Kidney capillary endothelial cell (primary cell): ENCODE data around the gene CREBL2.
"Not testable (repeated sequence)": the region's sequence is repeated elsewhere in the genome, so short reads cannot be mapped to it uniquely, and the experiment has no call there.

Source experiments
- DNase-seq: peaks from one replicate; pipeline ENCODE4 v3.0.0-alpha.2; 2018; ENCODE audit warnings: low spot score

The CREBL2 gene, protein sequence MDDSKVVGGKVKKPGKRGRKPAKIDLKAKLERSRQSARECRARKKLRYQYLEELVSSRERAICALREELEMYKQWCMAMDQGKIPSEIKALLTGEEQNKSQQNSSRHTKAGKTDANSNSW

DNA sequence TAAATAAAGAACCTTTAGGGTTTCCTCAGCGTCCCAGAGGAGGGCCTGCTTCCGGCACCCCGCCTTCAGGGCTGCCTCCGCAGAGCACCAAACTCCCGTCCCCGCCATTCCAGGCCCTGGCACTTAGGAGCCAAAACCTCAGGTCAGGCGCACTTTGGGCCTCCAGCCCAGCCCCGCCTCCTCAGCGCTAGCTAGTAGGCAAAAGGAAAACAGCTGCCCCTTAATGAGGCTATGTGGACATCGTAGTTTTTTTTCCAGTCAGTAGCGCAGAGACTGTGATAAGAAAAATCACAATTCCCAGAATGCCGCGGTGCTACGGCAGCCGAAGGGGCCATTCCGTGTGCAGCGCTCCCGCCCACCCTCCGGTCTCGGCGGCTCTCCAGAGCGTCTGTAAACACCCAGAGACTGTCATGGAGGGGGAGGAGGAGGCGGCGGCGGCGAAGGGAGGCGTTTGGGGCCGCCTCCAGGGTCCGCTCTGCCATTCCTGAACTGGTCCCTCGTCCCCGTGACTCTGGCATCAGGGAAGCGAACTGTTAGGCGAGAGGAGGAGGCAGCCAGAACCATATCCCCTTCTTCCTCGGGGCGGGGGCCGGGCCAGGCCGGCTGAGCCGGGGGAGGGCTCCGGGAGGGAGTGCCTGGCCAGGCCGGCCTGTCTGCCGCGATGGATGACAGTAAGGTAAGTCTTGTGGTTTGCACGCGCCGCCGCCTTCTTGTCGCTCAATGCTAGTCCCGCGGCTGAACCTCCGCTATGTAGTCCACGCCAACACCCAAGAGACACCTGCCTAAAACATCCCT lies at the start of gene CREBL2:
CREBL2 (plus strand) TSS at position 365 of the 795 bp plus-strand sequence; CDS start at position 662, 297 bp downstream.
- DNase-seq: peak; percentile 88

DNA sequence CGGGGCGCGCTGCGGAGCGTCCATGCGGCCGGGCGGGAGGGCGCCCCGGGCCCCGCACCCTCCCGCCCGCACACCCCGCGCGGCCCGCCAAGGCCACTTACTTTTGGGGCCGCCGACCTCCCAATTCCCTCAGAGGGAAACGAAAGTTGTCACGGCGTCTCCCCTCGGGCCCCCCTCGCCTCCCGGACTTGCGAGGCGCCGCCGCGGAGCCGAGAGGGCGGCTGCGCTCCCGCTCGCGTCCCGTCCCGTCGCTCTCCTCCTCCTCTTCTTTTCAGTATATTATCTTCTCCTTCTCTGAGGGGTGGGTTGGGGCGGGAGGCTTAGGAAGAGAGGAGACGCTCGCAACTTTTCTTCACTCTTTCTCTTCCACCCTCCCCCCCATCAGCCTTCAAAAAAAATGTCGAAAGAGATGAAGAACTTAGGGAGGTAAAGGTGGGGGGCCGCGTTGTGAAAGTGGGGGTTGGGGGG lies 49.6 kb upstream of the CREBL2 start:
- peak; percentile 29 for DNase-seq

DNA sequence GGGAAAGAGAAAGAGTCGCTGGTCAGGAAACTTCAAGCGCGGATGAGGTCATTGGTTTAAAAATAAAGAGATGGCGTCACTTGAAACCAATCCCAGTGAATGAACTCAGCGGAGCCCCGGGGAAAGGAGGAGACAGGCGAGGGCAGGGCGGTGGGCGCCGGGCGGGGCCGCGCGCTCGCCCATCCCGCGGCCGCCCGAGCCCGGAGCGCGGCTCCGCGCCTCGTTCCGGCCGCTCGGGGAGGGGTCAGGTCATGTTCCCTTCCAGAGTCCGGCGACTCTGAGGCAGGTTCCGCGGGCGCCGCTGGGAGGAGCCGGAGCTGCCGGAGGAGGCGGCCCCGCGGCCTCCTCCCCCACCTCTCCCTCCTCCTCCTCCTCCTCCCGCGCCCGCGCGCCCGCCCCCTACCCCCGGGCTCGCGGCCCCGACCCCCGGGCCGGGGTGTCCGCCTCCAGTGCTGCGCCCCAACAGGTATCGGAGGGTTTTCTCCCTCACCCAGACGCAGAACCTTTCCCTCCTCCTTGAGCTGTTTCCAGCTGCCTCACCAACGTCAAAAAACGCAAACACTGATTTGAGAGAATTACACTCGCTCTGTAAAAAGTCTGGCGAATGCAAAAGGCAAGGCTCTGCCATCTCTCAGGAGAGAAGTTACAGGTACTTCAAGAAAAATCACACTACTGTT lies 49.0 kb upstream of the CREBL2 start, which contains the start of gene DUSP16:
DUSP16 (minus strand) TSS at position 279 of the 677 bp plus-strand sequence. CDS start 41,765 bp downstream, outside the sequence.
- peak; percentile 91 for DNase-seq

DNA sequence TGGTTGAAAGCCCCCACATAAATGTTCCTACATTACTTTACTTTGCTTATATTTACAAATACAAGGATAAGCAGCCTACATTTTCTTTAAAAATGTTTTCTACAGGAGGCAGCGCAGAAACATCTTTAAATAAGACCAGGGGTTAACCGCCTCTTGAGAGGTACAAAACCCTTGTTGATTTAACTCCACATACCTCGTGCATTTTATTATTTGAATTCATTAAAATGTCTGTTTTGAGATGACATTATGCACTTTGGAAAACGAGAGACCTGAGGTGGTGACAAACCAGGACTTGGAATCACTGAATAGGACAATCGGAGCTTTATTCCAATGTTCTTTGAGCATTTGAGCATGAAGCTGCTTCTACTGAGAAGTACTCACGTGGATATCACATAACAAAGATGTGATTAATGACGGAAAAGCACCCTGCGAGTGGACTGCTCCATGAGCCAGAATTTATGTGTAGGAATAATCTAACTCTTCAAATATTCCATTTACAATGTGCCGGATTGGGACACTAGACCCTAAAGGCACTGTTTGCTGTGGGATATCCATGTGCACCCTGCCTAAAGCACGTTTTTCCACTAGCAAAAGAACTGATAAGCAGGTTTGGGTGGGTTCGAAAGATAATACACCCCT lies 48.3 kb upstream of the CREBL2 start:
- no peak for DNase-seq

DNA sequence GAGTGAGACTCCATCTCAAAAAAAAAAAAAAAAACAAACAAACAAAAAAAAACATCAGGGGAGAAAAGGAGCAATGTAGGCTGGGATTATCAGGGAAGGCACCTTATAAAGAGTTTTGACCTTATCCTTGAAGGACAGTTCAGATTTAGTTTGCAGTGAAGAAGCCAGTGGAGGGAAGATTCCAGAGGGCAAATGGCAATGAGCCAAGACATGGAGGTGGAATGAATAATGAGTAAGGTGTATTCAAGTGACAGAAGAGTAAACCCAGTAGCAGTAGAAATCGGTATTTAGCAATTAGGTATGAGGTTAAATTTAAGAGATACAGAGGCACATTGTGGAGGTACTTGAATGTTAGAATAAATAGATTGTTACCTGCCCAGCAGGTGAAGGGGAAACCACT lies 46.8 kb upstream of the CREBL2 start:
- DNase-seq: no peak

DNA sequence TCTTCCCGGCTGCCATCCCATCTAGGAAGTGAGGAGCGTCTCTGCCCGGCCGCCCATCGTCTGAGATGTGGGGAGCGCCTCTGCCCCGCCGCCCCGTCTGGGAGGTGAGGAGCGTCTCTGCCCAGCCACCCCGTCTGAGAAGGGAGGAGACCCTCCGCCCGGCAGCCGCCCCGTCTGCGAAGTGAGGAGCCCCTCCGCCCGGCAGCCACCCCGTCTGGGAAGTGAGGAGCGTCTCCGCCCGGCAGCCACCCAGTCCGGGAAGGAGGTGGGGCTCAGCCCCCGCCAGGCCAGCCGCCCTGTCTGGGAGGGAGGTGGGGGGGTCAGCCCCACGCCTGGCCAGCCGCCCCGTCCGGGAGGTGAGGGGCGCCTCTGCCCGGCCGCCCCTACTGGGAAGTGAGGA lies 45.7 kb upstream of the CREBL2 start:
- DNase-seq: not testable (repeated sequence)

DNA sequence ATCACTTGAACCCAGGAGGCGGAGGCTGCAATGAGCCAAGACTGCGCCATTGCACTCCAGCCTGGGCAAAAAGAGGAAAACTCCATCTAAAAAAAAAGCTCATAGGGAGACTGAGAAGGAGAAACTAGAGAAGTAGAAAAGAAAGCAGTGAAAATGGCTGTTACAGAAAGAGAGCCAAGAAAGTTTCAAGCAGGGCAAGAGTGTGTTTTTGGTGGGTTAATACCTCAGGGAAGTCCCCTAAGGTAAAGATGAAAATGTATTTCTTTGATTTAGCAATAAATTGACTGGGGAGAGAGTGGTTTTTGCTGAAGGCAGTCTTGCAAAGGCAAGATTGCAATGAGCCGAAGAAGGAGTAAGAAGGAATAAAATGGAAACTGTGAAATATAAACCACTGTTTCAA lies 39.0 kb upstream of the CREBL2 start:
- DNase-seq: no peak

DNA sequence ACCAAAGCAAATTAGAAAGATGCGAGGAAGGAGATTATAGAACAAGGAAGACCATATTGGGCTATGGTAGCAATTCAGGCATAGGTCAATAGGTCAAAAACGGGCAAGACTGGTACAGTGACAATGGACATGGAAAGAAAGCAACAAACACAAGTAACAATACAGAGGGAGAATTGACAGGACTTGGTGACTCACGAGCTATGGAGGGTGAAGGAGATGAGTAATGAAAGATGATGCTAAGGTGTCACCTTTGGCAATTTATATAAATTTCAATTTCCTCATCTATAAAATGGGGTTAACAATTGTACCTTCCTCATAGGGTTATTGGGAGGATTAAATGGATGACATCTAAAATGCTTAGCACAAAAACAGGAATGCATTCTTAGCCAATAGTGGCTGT lies 33.9 kb upstream of the CREBL2 start:
- no peak for DNase-seq

GRCh38 chr12:12580716-12581115 lies 31.0 kb upstream of the CREBL2 start:
- not testable (repeated sequence) for DNase-seq

GRCh38 chr12:12582193-12582881 lies 29.3 kb upstream of the CREBL2 start:
- DNase-seq: no peak

GRCh38 chr12:12582895-12583303 lies 28.8 kb upstream of the CREBL2 start:
- DNase-seq: no peak

- no peak for DNase-seq
These were observed 28.0 kb upstream of the CREBL2 start for GRCh38 chr12:12583510-12584178.

DNA sequence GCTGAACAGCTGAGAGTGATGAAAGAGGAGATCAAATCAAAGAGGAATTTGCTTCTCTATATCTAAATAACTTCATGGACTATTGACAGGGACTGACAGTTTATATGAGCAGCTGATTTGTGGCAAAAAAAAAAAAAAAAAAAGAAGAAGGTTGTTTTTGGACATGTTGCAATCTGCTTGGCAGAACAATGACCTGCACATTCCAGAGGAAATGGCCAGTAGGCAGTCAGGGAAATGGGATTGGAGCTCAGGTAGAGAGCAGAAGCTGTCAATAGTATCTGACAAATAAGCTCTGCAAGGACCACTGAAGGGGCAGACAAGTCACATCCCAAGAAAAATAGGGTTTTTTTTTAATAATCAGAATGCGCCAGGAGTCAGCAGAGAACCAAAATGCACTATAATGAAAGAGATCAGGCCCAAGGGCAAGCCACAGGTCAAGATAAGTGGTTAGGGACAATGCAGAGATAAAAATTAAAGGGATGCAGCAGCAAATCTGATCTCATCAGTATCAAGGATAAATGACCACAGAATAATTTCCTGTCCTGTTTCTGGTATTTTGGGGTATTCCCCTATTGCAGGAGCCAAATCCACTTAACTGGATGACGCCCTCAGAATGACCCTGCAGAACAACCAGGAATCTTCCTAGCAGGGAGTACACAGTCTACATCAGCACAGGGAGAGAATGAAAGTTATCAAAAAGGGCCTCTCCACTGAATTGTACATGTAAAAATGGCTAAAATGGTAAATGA lies 26.4 kb upstream of the CREBL2 start:
- DNase-seq: no peak

DNA sequence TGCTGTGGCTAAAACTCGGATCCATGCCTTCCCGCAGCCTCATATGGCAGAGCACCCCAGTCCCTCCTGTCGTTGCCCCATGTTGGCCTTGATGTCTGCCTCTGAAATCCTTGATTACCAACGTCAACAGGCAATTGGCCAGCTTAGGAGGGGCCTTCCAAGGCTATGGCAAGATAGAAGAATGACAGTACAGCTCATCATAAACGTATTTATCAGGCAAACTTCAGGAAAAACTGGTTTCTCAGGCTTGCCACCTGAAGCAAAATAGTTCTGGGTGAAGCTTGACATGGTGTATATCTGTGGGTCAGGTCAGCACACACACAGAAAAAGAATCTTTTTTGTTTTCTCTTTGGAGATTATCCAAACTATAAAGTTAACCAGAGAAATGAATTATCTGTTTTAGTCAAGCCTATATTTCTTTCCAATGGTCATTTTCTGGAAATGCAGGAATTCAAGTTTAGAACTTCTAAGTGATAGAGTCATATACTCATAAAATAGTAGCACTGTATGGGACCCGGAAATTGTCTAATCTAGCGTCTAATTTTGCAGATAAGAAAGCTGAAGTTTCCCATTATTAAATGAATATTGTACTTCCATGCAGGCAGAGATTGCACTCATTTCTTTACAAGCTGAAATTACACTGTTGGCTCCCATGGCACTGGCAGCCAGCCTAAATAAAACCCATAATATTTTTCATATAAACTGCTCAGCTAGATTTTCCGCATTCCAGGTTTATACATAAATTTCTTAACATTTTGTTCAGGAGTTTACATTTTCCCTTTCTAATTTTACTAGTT lies 24.6 kb upstream of the CREBL2 start:
- no peak for DNase-seq

- no peak for DNase-seq
These were observed 23.8 kb upstream of the CREBL2 start for GRCh38 chr12:12587878-12588277.

- not testable (repeated sequence) for DNase-seq
These were observed 23.2 kb upstream of the CREBL2 start for GRCh38 chr12:12588436-12588835.

DNA sequence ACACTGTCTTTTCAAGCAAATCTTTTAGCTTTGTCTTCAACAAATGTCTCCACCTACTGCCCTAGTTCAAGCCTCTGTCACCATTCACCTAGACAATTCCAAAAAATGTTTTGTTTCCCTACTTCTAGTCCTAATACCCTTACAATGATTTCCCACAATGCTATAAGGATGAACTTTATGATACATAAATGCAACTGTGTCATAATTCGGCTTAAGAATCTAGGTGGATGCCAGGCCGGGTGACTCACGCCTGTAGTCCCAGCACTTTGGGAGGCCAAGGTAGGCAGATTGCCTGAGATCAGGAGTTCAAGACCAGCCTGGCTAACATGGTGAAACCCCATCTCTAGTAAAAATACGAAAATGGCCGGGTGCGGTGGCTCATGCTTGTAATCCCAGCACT lies 20.7 kb upstream of the CREBL2 start:
- no peak for DNase-seq

DNA sequence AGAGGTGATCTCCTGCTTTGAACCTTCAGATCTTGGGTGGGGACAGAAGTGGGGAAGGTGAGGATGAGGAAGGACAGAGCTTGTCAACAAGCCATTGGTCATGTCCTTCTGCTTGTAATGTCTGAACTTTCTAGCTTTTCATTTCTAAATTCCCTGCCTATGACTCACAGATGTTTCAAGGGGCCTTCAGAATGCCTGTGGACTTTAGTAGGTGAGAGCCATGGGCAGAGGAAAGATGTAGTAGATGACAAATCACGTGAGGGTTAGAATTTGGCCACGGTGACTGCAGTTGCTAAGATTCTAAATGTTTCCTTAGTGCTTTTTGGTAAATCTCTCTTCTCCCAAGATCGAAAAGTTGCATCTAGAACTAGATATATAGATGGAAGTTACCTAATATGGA lies 18.7 kb upstream of the CREBL2 start:
- no peak for DNase-seq

DNA sequence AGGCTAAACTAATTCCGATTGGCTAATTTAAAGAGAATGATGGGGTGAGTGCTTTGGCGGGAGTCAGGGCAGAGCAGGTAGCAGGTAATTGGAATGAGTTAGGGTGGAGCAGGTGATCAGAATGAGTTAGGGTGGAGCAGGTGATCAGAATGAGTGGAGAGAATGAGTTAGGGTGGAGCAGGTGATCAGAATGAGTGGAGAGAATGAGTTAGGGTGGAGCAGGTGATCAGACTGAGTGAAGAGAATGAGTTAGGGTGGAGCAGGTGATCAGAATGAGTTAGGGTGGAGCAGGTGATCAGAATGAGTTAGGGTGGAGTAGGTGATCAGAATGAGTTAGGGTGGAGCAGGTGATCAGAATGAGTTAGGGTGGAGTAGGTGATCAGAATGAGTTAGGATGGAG lies 15.7 kb upstream of the CREBL2 start:
- not testable (repeated sequence) for DNase-seq

DNA sequence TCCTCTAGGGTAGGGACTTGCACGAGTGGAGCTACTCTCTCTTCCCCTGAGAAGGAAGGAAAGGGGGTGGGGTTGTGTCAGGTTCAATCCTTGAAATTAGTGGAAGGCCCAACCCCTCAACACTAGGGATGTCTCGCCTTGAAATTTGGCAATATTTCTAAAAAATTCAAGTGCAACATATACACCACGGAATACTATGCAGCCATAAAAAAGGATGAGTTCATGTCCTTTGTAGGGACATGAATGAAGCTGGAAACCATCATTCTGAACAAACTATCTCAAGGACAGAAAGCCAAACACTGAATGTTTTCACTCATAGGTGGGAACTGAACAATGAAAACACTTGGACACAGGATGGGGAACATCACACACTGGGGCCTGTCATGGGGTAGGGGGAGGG lies 15.1 kb upstream of the CREBL2 start:
- DNase-seq: not testable (repeated sequence)
